PFSK-1 (cell line): ENCODE measurements around the gene OFD1.

Source experiments
- POLR2AphosphoS5 ChIP-seq: IDR thresholded peaks from 2 replicates; pipeline ENCODE4 v1.6.1; 2012; ENCODE audit warnings: low read depth, mild to moderate bottlenecking, control low read depth, low read length, moderate library complexity
- SIN3A ChIP-seq: IDR thresholded peaks from 2 replicates; pipeline ENCODE4 v1.6.1; 2012; ENCODE audit warnings: mild to moderate bottlenecking, low read length, moderate library complexity, borderline replicate concordance; ENCODE audit not compliant: insufficient read depth
- TAF1 ChIP-seq: IDR thresholded peaks from 2 replicates; pipeline ENCODE4 v1.6.1; 2012; ENCODE audit warnings: low read length, control low read depth, borderline replicate concordance; ENCODE audit not compliant: insufficient read depth
- TF ChIP-seq, protein P1 (sequence below), 2 experiments: IDR thresholded peaks; 2 replicates each; pipeline versions ENCODE4 v1.6.1 to v1.8.0; 2011 to 2012; ENCODE audit warnings: low read depth in 2 of 2, low read length in 2 of 2, control low read depth in 1 of 2, inconsistent platforms in 1 of 2, mild to moderate bottlenecking in 1 of 2, moderate library complexity in 1 of 2; ENCODE audit not compliant: insufficient read depth in 1 of 2

DNA sequence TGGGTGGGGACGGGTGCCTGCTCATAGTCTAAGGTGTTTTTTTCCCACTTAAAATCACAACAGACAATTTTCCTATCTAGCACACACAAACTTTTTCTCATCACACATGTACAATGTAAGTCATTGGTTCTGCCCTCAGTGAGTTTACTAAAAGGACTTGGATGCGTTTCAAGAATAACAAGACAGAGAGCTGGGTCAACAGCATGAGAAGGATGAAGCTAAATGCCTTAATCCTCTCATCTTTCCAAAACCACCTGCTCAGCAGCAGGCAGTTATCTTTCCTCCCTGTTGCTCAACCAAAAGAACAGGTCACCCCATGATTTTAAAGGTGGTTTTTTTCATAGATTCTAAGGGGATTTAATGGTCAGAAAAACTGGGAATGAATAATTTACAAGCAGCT is 40.1 kb downstream of the OFD1 start:
- TF ChIP-seq POLR2AphosphoS5 (no peak), TAF1 (no peak), SIN3A (no peak)
- TF ChIP-seq, protein P1, sequence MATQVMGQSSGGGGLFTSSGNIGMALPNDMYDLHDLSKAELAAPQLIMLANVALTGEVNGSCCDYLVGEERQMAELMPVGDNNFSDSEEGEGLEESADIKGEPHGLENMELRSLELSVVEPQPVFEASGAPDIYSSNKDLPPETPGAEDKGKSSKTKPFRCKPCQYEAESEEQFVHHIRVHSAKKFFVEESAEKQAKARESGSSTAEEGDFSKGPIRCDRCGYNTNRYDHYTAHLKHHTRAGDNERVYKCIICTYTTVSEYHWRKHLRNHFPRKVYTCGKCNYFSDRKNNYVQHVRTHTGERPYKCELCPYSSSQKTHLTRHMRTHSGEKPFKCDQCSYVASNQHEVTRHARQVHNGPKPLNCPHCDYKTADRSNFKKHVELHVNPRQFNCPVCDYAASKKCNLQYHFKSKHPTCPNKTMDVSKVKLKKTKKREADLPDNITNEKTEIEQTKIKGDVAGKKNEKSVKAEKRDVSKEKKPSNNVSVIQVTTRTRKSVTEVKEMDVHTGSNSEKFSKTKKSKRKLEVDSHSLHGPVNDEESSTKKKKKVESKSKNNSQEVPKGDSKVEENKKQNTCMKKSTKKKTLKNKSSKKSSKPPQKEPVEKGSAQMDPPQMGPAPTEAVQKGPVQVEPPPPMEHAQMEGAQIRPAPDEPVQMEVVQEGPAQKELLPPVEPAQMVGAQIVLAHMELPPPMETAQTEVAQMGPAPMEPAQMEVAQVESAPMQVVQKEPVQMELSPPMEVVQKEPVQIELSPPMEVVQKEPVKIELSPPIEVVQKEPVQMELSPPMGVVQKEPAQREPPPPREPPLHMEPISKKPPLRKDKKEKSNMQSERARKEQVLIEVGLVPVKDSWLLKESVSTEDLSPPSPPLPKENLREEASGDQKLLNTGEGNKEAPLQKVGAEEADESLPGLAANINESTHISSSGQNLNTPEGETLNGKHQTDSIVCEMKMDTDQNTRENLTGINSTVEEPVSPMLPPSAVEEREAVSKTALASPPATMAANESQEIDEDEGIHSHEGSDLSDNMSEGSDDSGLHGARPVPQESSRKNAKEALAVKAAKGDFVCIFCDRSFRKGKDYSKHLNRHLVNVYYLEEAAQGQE (IDR thresholded peaks at IDR 0.05; ENCODE audit: insufficient read depth in 1 of 2, low read depth in 2 of 2, low read length in 2 of 2), result no peak
